H9 (cell line): ENCODE measurements around the gene FAM32A. TPM values are rescaled to one million over a fixed set of nuclear protein-coding genes. Genes with fewer than 3 reads are reported as not detected.

Experiments
- DNase-seq: peaks from one replicate; pipeline ENCODE4 v3.0.0-alpha.2; 2017
- H2AFZ ChIP-seq: one replicate; pipeline ENCODE4 v1.6.1; 2013; ENCODE audit warnings: mild to moderate bottlenecking, low read length, control low read depth, moderate library complexity
- H2AK5ac ChIP-seq: 2 replicates; pipeline ENCODE4 v1.6.1; 2013; ENCODE audit warnings: low read length, control low read depth, mixed read lengths; ENCODE audit not compliant: insufficient read length
- H2BK120ac ChIP-seq: one replicate; pipeline ENCODE4 v1.6.1; 2013; ENCODE audit warnings: low read depth, mild to moderate bottlenecking, low read length, control low read depth, inconsistent platforms; ENCODE audit not compliant: poor library complexity, severe bottlenecking
- H2BK12ac ChIP-seq: 2 replicates; pipeline ENCODE4 v1.6.1; 2013; ENCODE audit warnings: low read length, control low read depth, mixed read lengths, low read depth; ENCODE audit not compliant: insufficient read length
- H2BK15ac ChIP-seq: 2 replicates; pipeline ENCODE4 v1.6.1; 2013; ENCODE audit warnings: low read depth, low read length, control low read depth
- H2BK20ac ChIP-seq: one replicate; pipeline ENCODE4 v1.6.1; 2013; ENCODE audit warnings: low read depth, mild to moderate bottlenecking, low read length, control low read depth, inconsistent platforms; ENCODE audit not compliant: poor library complexity, severe bottlenecking
- H2BK5ac ChIP-seq: 2 replicates; pipeline ENCODE4 v1.6.1; 2013; ENCODE audit warnings: low read length, control low read depth, mixed read lengths; ENCODE audit not compliant: insufficient read length
- H3K14ac ChIP-seq: 2 replicates; pipeline ENCODE4 v1.6.1; 2013; ENCODE audit warnings: low read length, control low read depth; ENCODE audit not compliant: insufficient read depth
- H3K18ac ChIP-seq: 2 replicates; pipeline ENCODE4 v1.6.1; 2013; ENCODE audit warnings: low read depth, mild to moderate bottlenecking, mixed read lengths, low read length, control low read depth; ENCODE audit not compliant: insufficient read length
- H3K23ac ChIP-seq: 2 replicates; pipeline ENCODE4 v1.6.1; 2013; ENCODE audit warnings: low read length, control low read depth, mixed read lengths, low read depth; ENCODE audit not compliant: insufficient read length
- H3K23me2 ChIP-seq: 2 replicates; pipeline ENCODE4 v1.6.1; 2013; ENCODE audit warnings: low read depth, mild to moderate bottlenecking, mixed read lengths, low read length, control low read depth; ENCODE audit not compliant: insufficient read length, poor library complexity, severe bottlenecking
- H3K27ac ChIP-seq: 2 replicates; pipeline ENCODE4 v1.5.1; 2013; ENCODE audit warnings: low read length, control low read depth, mixed read lengths, low read depth; ENCODE audit not compliant: insufficient read length
- H3K27me3 ChIP-seq: 2 replicates; pipeline ENCODE4 v1.6.1; 2013; ENCODE audit warnings: low read length, control low read depth, inconsistent platforms; ENCODE audit not compliant: insufficient read depth
- H3K4ac ChIP-seq: 2 replicates; pipeline ENCODE4 v1.6.1; 2013; ENCODE audit warnings: low read depth, mild to moderate bottlenecking, control low read depth, inconsistent platforms, low read length, moderate library complexity
- H3K4me1 ChIP-seq: 2 replicates; pipeline ENCODE4 v1.6.1; 2013; ENCODE audit warnings: low read length, control low read depth, inconsistent platforms; ENCODE audit not compliant: insufficient read depth
- H3K4me2 ChIP-seq: 2 replicates; pipeline ENCODE4 v1.6.1; 2013; ENCODE audit warnings: low read length, control low read depth, mixed read lengths; ENCODE audit not compliant: insufficient read length, insufficient read depth
- H3K56ac ChIP-seq: 2 replicates; pipeline ENCODE4 v1.6.1; 2013; ENCODE audit warnings: low read depth, mild to moderate bottlenecking, mixed read lengths, low read length, control low read depth; ENCODE audit not compliant: insufficient read length
- H3K79me1 ChIP-seq: 2 replicates; pipeline ENCODE4 v1.6.1; 2013; ENCODE audit warnings: low read depth, mild to moderate bottlenecking, moderate library complexity, low read length, control low read depth, inconsistent platforms; ENCODE audit not compliant: insufficient read depth, poor library complexity, severe bottlenecking
- H3K79me2 ChIP-seq: 2 replicates; pipeline ENCODE4 v1.6.1; 2013; ENCODE audit warnings: low read length, control low read depth, inconsistent platforms; ENCODE audit not compliant: insufficient read depth
- H3K9ac ChIP-seq: 2 replicates; pipeline ENCODE4 v1.6.1; 2013; ENCODE audit warnings: low read length, control low read depth, mixed read lengths; ENCODE audit not compliant: insufficient read length; ENCODE audit errors: extremely low read depth
- H3K9me3 ChIP-seq: one replicate; pipeline ENCODE4 v1.6.1; 2013; ENCODE audit warnings: low read depth, low read length, inconsistent platforms; ENCODE audit not compliant: control insufficient read depth
- H3T11ph ChIP-seq: one replicate; pipeline ENCODE4 v1.6.1; 2013; ENCODE audit warnings: mild to moderate bottlenecking, low read length, control low read depth, inconsistent platforms
- H4K20me1 ChIP-seq: one replicate; pipeline ENCODE4 v1.6.1; 2013; ENCODE audit not compliant: control insufficient read depth, insufficient read length, insufficient read depth
- H4K5ac ChIP-seq: 2 replicates; pipeline ENCODE4 v1.6.1; 2013; ENCODE audit warnings: low read depth, mild to moderate bottlenecking, mixed read lengths, low read length, control low read depth; ENCODE audit not compliant: insufficient read length
- H4K8ac ChIP-seq: replicated peaks from 2 replicates; pipeline ENCODE4 v1.6.1; 2013; ENCODE audit warnings: low read length, control low read depth, mixed read lengths, low read depth; ENCODE audit not compliant: insufficient read length
- H4K91ac ChIP-seq: 2 replicates; pipeline ENCODE4 v1.6.1; 2013; ENCODE audit warnings: low read depth, mild to moderate bottlenecking, moderate library complexity, mixed read lengths, low read length, control low read depth; ENCODE audit not compliant: insufficient read length
- H3K27ac Mint-ChIP-seq, 3 experiments: 2 replicates in 2 of 3; 3 replicates in 1 of 3; pipeline ENCODE4 v1.8.0; 2020 to 2021; ENCODE audit warnings: mixed read lengths in 3 of 3, mild to moderate bottlenecking in 1 of 3, moderate library complexity in 1 of 3
- H3K27me3 Mint-ChIP-seq: 2 replicates; pipeline ENCODE4 v1.8.0; 2021; ENCODE audit warnings: low read depth, mild to moderate bottlenecking, moderate library complexity, mixed read lengths
- H3K36me3 Mint-ChIP-seq, 3 experiments: 2 replicates in 2 of 3; 3 replicates in 1 of 3; pipeline ENCODE4 v1.8.0; 2020 to 2021; ENCODE audit warnings: low read depth in 3 of 3, mixed read lengths in 3 of 3; ENCODE audit not compliant: insufficient read depth in 1 of 3
- H3K4me1 Mint-ChIP-seq, 2 experiments: 2 replicates each; pipeline ENCODE4 v1.8.0; 2020; ENCODE audit warnings: mixed read lengths in 2 of 2
- H3K4me3 Mint-ChIP-seq, 2 experiments: 2 replicates in 1 of 2; 3 replicates in 1 of 2; pipeline ENCODE4 v1.8.0; 2020 to 2021; ENCODE audit warnings: mild to moderate bottlenecking in 2 of 2, mixed read lengths in 2 of 2, moderate library complexity in 1 of 2
- H3K9me3 Mint-ChIP-seq, 2 experiments: 2 replicates in 1 of 2; 3 replicates in 1 of 2; pipeline ENCODE4 v1.8.0; 2020; ENCODE audit warnings: mild to moderate bottlenecking in 2 of 2, mixed read lengths in 2 of 2, moderate library complexity in 1 of 2
- CTCF ChIP-seq: fragments of 200-600 bp; sonication (generic); conservative IDR thresholded peaks from 3 replicates; pipeline ENCODE4 v1.8.0; 2021; ENCODE audit warnings: antibody characterized with exemption, mild to moderate bottlenecking
- WGBS: extraction: QIAGEN DNeasy Blood & Tissue Kit; methylation state at CpG from one replicate; pipeline ENCODE4 v1.1.7; 2013; ENCODE audit warnings: missing lambda C conversion rate, low lambda C conversion rate, mixed read lengths; ENCODE audit not compliant: insufficient read length; ENCODE audit errors: extremely low coverage; 5-methylcytosine and 5-hydroxymethylcytosine counted together
- total RNA-seq: library from RNA; stranded (reverse); gene quantifications from 2 replicates; pipeline ENCODE4 v1.2.1, GENCODE V29; 2021

The FAM32A gene
- total RNA-seq, 1 experiment from 2014 or later: 91.9 TPM

- H3K9me3 ChIP-seq: no peaks in the 10 kb centered on the region
- H2BK5ac ChIP-seq: no peak overlapping the region
- no peak overlapping the region for H2AFZ ChIP-seq
- H2BK20ac ChIP-seq: no peak overlapping the region
- no peaks in the 10 kb centered on the region for H3K79me1 ChIP-seq
- H3K27ac Mint-ChIP-seq: no peak overlapping the region
- H3K4me1 Mint-ChIP-seq: peaks cover 6% of the 10 kb centered on the region in 2 experiments
- H3K9ac ChIP-seq: no peak overlapping the region
- no peaks in the 10 kb centered on the region for H3K79me2 ChIP-seq
- H3K56ac ChIP-seq: no peak overlapping the region
- H3K4ac ChIP-seq: no peak overlapping the region
- H3K4me2 ChIP-seq: no peak overlapping the region
- H3T11ph ChIP-seq: no peak overlapping the region
- WGBS: no CpG with 5 or more reads among the region's 16 CpGs
- H3K4me1 ChIP-seq: no peaks in the 10 kb centered on the region
- H4K20me1 ChIP-seq: no peaks in the 10 kb centered on the region
- H4K91ac ChIP-seq: no peak overlapping the region
- H3K36me3 Mint-ChIP-seq: peaks cover 17 to 32% (median 27%) of the 10 kb centered on the region in 3 experiments; a peak in 6 of 7 replicates
- H3K27me3 Mint-ChIP-seq: peaks cover 5% of the 10 kb centered on the region
- no peaks in the 10 kb centered on the region for H3K23me2 ChIP-seq
- TF ChIP-seq CTCF: no peak
- H3K4me3 Mint-ChIP-seq: no peak overlapping the region
- no peak for DNase-seq
- no peak overlapping the region for H2BK12ac ChIP-seq
- H2AK5ac ChIP-seq: no peak overlapping the region
- no peak overlapping the region for H2BK120ac ChIP-seq
- H3K9me3 Mint-ChIP-seq: no peaks in the 10 kb centered on the region; a peak in 1 of 5 replicates
- H4K5ac ChIP-seq: no peak overlapping the region
- no peaks in the 10 kb centered on the region for H3K27me3 ChIP-seq
- H4K8ac ChIP-seq: no peak overlapping the region
- no peak overlapping the region for H3K14ac ChIP-seq
- no peak overlapping the region for H3K18ac ChIP-seq
- no peak overlapping the region for H3K27ac ChIP-seq
- no peak overlapping the region for H3K23ac ChIP-seq
- H2BK15ac ChIP-seq: no peak overlapping the region
These were observed 48.8 kb upstream of the FAM32A start for GRCh38 chr19:16136185-16136999.
